GM21576 (cell line): Measurements from ENCODE around the gene LRRN2.
"Not testable (repeated sequence)": the region's sequence is repeated elsewhere in the genome, so short reads cannot be mapped to it uniquely, and the experiment has no call there.

Experiments used
- ATAC-seq: cut with Tn5 transposase; IDR thresholded peaks from one replicate; pipeline ENCODE4 v1.9.1; 2021; ENCODE audit warnings: mild to moderate bottlenecking, moderate library complexity; ENCODE audit not compliant: unreplicated experiment

LRRN2 gene

GRCh38 chr1:204578867-204579664 is 106.5 kb downstream of the LRRN2 start:
- peak; percentile 71 for ATAC-seq

GRCh38 chr1:204577794-204578478 is 107.6 kb downstream of the LRRN2 start:
- no peak for ATAC-seq

- ATAC-seq: no peak
These were observed 109.1 kb downstream of the LRRN2 start for GRCh38 chr1:204576422-204576821.

GRCh38 chr1:204575221-204576190 is 110.0 kb downstream of the LRRN2 start:
- ATAC-seq: no peak

- no peak for ATAC-seq
These were observed 110.7 kb downstream of the LRRN2 start for GRCh38 chr1:204574865-204575163.

GRCh38 chr1:204574016-204574864 is 111.3 kb downstream of the LRRN2 start:
- no peak for ATAC-seq

- no peak for ATAC-seq
These were observed 112.3 kb downstream of the LRRN2 start for GRCh38 chr1:204572923-204573922.

- ATAC-seq: no peak
These were observed 113.9 kb downstream of the LRRN2 start for GRCh38 chr1:204571631-204572030.

GRCh38 chr1:204571128-204571527 is 114.4 kb downstream of the LRRN2 start:
- no peak for ATAC-seq

GRCh38 chr1:204570021-204570420 is 115.5 kb downstream of the LRRN2 start:
- not testable (repeated sequence) for ATAC-seq

GRCh38 chr1:204569478-204569877 is 116.1 kb downstream of the LRRN2 start:
- ATAC-seq: no peak

- ATAC-seq: no peak
These were observed 116.8 kb downstream of the LRRN2 start for GRCh38 chr1:204568576-204569315.
